ENCODE measurements around the gene HPX. TPM values are rescaled to one million over a fixed set of nuclear protein-coding genes. Genes with fewer than 3 reads are reported as not detected.

HPX gene, protein sequence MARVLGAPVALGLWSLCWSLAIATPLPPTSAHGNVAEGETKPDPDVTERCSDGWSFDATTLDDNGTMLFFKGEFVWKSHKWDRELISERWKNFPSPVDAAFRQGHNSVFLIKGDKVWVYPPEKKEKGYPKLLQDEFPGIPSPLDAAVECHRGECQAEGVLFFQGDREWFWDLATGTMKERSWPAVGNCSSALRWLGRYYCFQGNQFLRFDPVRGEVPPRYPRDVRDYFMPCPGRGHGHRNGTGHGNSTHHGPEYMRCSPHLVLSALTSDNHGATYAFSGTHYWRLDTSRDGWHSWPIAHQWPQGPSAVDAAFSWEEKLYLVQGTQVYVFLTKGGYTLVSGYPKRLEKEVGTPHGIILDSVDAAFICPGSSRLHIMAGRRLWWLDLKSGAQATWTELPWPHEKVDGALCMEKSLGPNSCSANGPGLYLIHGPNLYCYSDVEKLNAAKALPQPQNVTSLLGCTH
- total RNA-seq: 0.51 TPM in 1 of 2 replicates, not detected in the other

DNA sequence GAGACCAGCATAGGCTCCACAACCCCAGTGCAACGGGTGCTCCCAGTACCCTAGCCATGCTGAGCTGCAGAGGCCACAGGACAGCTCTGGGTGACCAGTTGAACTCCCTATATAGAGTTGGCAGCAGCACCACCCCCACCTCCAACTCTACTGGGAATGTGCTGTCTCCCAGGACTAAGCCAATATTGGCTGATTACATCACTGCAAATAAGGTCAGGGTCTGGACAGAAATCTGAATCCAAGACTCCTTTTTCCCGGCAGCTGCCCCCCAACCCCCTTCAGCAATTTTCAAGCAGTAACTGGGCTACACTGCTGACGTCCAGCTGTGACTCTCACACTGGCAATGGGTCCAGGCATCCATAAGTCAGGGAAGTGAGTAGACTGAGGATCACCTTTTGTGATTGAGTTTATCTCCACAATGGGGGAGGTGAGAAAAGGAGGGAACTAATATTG, at the start of gene HPX:
Gene HPX, minus strand, starts transcription at position 82 of the 453 bp plus-strand sequence. Its CDS starts 24 bp downstream, at position 58.
- intact Hi-C loops (cut with micrococcal nuclease): no loop called here

DNA sequence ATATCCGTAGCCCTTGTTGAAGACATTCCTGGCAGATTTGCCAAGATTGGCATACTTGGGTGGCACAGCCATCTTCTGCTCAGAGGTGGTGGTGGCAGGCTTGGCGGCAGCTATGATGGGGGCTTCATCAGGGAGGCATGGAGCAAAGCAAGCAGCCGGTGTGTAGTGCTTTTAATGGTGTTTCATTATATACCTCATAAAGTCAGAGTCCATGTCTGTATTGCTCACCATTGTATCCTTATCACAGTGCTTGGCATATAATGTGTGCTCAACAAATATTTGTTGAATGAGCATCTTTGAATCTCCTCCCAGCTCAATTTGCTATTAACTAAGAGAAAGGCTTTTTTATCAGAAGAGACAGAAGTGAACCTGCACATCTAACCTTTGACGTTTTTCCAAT, 48.5 kb upstream of the HPX start:
- intact Hi-C loops (cut with micrococcal nuclease): loop anchor here (10.0 kb wide), 1 partner anchor 435 kb away; the partner anchor contains the start of genes OR2D3 and ZNF215

DNA sequence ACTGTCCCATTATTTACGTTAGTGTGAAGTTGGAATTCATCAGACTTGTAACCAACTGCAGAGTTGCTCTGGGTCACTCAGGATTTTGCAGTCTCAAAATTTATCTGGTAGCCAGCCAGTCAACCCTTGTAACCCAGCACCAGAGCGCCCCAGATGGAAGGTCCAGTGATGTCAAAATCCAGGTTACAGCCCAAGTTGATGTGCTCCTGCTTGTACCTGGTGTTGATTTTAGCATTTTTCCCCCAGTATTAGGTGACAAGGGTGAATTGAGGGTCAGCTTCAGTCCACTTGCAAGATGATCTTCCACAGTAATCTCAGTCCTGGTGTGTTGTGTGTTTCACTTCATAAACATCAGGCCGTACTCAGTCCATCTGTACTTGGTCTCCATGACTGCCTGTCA, 48.0 kb upstream of the HPX start:
- intact Hi-C loops (cut with micrococcal nuclease): loop anchor here (10.0 kb wide), 1 partner anchor 436 kb away; the partner anchor contains the start of genes OR2D3 and ZNF215

DNA sequence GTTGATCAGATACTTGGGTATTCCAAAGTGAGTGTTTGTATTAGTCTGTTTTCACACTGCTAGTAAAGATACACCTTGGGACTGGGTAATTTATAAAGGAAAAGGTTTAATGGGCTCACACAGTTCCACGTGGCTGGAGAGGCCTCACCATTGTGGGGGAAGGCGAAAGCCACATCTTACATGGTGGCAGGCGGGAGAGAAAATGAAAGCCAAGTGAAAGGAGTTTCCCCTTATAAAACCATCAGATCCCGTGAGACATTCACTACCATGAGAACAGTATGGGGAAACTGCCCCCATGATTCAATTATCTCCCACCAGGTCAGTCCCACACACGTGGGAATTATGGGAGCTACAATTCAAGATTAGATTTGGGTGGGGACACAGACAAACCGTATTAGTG, 47.6 kb upstream of the HPX start:
- intact Hi-C loops (cut with micrococcal nuclease): loop anchor here (10.0 kb wide), 1 partner anchor 436 kb away; the partner anchor contains the start of genes OR2D3 and ZNF215

DNA sequence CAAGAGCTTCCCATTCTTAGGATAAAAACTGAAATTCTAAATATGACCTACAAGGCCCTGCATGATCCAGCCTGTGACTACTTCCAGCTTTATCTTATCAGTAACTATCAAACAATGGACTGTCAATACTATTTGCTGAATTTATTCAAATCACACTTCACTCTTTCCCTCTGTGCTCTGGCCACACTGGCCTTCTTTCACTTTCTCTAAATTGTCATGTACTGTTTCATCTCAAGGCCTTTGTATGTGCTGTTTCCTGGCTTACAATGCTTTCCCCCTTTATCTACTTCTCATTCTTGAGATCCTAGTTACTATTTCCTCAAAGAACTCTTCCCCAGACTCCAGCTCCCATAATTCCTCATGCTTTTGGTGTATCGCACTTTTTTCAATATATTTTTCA, 46.2 kb upstream of the HPX start:
- intact Hi-C loops (cut with micrococcal nuclease): loop anchor here (10.0 kb wide), 1 partner anchor 438 kb away; the partner anchor contains the start of genes OR2D3 and ZNF215

DNA sequence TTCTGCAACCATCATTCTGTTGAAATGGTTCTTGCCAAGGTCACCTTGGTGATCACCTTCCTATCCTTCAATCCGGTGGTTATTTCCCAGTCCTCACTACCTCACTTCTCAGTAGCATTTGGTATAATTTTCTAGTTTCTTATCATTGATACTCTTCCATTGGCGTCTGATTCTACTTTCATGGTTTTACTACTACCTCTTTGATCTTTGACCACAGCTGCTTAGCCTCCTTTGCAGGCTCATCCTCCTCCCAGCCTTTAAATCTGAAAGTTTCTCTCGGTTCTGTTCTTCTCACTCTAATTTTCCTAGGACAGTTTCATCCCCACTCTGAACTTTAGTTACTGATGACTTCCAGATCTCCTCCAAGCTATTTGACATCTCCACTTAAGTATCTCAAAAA, 45.5 kb upstream of the HPX start:
- intact Hi-C loops (cut with micrococcal nuclease): loop anchor here (10.0 kb wide), 1 partner anchor 439 kb away; the partner anchor contains the start of genes OR2D3 and ZNF215

DNA sequence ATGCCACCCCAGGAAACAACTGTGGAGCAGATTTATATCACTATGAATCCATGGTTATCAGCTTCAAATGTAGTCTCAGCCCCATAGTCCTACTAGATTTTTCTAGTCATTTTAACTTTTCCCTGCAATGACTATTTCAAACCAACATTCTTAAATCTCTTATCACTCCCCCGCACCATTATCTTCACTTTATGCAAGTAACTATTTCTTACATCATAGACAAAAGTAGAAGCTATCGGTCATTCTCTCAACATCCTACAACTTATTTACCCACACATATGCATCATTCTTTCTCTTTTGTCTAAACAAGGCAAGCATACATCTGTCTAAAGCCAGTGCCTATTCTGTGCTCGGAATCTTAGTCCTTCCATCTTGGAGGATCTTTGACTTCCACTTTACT, 44.9 kb upstream of the HPX start:
- intact Hi-C loops (cut with micrococcal nuclease): loop anchor here (10.0 kb wide), 1 partner anchor 439 kb away; the partner anchor contains the start of genes OR2D3 and ZNF215

DNA sequence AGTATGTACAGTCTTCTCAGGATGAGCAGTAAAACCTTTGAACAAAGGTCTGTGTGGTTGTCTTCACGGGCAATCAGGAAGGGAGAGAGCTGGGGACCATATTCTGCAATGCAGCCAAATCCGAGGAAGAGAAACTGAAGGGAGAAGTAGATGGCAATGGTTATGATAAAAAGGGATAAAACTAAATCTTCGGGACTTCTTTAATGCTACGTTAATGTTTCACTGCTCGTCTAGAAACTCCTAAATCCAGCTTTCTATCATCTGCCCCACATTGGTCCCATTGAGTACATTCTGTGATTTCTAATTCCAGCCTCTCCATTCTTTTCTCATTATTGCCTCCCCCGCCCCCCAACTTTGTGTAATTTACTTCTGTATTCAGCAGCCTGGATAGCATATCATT, 42.2 kb upstream of the HPX start:
- intact Hi-C loops (cut with micrococcal nuclease): loop anchor here (2.0 to 10.0 kb wide), 2 partner anchors 22 to 442 kb away; partner anchors contain the start of genes OR2D3 and ZNF215

DNA sequence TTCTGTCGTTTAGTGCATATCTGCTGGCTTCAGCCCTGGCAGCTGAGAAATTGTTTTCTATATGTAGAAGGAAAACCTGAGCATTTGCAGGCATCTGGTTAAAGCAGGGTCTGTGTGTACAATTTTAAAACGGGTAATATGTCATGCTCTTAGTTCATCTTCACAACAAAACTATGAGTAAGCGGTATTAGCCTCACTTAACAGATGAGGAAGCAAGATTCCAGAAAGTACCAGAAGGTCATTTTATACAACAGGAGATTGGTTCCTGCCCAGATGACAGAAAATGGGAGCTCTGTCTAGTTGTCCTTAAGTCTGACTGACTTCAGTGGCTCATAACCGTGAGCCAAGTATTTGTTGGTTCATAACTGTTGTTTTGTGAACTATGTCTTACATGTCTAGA, 41.7 kb upstream of the HPX start:
- intact Hi-C loops (cut with micrococcal nuclease): loop anchor here (2.0 to 10.0 kb wide), 2 partner anchors 22 to 442 kb away; partner anchors contain the start of genes OR2D3 and ZNF215

DNA sequence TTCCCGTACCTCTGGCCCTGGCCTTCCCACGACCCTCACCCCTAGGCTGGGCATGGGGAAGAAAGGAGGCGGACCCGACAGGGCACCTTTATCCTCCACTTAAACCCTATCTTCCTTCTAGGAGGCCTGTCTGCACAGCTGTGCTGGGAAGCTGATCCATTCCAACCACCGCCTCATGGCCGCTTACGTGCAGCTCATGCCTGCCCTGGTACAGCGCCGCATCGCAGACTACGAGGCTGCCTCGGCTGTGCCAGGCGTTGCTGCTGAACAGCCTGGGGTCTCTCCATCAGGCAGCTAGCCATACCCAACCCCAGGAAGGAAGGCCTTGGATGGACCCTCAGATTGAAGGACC, 41.1 kb upstream of the HPX start:
- intact Hi-C loops (cut with micrococcal nuclease): loop anchor here (1.0 to 10.0 kb wide), 18 partner anchors 9 to 857 kb away; partner anchors contain the start of genes APBB1, CAVIN3, FHIP1B and ILK

DNA sequence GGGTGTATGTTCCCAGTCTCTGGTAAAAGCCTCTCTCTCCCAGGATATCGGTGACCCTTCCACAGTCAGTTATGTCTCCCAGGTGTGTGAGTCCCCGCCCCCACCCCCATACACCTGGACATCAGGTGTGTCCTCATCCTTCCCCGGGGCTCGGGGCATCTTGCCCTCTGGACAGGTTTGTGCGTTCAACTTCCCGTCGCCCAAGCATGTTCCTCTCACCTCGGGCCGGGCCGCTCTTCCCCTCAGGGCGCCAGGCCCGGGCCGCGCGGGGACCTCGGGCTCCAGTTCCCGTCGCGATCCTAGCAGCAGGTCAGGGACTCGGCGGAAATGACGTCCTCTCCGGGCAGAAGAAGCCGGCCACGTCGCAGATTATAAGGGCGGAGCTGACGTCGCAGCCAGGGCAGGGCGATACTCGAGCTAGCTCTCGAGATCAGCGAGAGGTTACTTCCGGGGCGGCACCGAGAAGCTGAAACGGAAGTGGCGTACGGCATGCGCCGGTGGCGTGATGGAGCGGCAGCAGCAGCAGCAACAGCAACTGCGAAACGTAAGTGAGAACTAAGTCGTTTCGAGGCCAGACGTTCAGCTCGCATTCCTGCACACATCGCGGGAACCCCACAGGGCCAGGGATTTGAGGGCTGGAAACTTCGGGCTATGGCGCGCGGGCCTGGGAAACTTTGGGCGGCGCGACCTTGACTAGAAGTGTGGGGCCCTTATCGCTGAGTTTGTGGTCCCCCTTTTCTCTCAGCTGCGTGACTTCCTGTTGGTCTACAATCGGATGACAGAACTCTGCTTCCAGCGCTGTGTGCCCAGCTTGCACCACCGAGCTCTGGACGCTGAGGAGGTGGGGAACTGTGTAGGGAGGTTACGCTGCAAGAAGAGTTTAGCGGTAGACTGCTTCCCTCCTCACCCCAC, 40.5 kb upstream of the HPX start, which contains the start of the genes ARFIP2 and TIMM10B:
Gene ARFIP2, minus strand, starts transcription at position 320 of the 912 bp plus-strand sequence. CDS start 910 bp downstream, outside the sequence.
Gene TIMM10B, plus strand, starts transcription at position 490 of the 912 bp plus-strand sequence. Its CDS starts 16 bp downstream, at position 506.
- intact Hi-C loops (cut with micrococcal nuclease): loop anchor here (1.0 to 10.0 kb wide), 17 partner anchors 8 to 856 kb away; partner anchors contain the start of genes APBB1, CAVIN3, FHIP1B and ILK

DNA sequence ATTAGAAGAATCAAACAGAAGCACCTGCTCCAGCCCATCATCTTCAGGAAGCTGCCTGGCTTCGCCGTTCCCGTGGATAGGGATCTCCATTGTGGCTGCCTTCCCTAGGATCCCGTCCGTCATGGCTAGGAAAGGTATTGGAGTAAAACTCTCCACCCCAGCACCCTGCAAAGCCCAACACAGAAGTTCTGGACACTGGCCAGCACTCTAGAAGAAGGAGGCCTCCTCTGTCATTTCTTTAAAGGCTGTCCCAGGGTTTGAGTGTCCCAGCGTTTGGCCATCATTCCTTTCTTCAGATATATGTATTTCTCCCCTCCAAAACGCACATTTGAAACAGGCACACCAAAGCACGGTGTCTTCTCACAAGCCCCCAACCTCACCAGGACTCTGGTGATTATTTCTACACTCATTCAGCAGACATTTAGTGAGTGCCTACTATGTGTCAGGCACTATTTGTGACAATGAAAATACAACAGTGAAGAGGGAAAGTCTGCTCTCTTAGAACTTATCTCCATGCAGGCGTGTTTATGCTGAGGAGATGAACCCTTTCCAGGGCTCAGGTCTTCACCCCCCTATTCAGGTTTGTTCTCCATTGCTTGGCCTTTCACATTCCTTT, 39.6 kb upstream of the HPX start:
- intact Hi-C loops (cut with micrococcal nuclease): loop anchor here (2.0 to 10.0 kb wide), 4 partner anchors 38 to 444 kb away; partner anchors contain the start of genes CAVIN3, OR2D3 and ZNF215

DNA sequence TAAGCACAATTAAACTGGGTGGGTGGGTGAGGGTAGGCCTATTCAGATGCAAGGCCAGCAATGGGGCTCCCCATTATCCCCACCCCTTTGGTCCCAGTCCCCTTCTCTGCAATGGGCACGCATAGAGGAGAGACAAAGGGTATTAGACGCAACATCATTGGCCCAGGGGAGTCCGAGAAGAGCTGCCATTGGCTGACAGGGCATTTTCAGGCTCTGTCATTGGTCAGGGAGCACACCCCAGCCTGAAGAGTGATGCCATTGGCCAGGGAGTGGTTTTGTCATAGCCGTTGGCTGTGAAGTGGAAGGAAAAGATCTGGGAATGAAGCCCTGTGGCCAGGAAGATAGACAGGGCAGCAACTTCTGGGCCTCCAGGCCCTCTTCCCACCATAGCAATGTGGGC, 35.8 kb upstream of the HPX start:
- intact Hi-C loops (cut with micrococcal nuclease): loop anchor here (10.0 kb wide), 1 partner anchor 1038 kb away; the partner anchor contains the start of gene PPFIBP2

DNA sequence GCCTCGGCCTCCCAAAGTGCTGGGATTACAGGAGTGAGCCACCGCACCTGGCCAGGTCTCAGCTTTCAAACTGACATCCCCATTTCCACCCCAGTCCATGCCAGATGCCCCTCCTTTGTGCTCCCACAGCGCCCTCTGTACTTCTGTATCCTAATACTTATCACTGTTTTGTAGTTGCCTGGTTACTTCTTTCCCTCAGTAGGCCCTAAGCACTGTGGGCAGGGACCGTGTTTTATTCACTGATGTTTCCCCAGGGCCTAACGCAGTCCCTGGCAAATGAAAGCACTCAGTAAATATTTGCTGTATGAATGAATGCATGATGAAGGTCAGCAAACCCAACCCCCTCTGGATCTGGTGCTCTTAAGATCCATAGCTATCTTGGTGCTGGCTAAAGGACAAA, 35.1 kb upstream of the HPX start:
- intact Hi-C loops (cut with micrococcal nuclease): loop anchor here (10.0 kb wide), 1 partner anchor 1039 kb away; the partner anchor contains the start of gene PPFIBP2

DNA sequence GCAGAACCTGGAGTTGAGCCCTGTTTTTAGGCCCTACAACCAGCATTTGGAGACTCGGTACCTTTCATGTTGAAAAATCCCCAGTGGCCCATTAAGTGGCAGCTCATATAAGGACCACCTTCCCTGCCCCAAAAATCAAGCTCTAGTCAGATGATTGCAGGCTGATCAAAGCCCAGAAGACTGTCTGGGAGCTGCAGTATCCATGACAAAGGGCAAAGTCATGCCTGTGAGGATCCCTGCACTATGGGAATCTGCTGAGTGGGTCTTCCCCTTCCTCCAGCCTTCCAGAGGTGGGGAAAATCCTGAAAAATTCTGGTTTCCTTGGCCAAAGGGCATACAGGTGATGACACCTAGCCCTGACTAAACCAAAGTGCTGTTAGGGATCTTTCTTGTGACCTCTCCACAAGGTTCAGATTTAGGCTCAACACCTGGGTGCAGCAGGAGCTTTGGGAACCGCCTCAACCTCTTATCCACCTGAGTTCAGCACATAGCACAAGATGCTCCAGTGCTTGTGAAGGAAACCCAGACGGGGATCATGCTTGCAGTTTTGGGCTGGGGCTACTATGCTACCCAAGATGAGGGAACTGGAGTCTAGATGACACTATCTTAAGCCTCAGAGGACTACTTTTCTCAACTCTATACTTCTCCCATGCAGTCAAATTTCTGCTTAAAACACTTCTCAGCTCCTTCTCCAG, 34.2 kb upstream of the HPX start:
- intact Hi-C loops (cut with micrococcal nuclease): loop anchor here (1.0 to 10.0 kb wide), 2 partner anchors 85 to 1040 kb away; partner anchors contain the start of genes PPFIBP2 and SMPD1

DNA sequence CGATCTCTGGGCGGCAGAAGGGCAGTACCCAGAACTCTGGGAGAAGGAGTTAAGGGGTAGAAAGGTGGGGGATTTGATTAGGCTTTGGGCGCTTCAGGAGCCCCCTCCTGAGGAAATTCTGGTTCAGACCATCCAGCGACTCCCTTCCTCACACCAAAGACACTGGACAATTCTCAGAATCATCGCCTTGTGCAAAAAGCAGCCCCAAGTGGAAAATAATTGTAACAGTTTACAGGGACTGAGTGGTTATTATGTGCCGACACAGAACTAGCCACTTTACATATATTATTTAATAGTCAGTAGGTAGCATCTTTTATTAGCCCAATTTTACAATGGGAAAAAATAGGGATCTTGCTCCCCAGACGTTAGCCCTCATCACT, 33.6 kb upstream of the HPX start:
- intact Hi-C loops (cut with micrococcal nuclease): loop anchor here (1.0 to 10.0 kb wide), 2 partner anchors 84 to 1040 kb away; partner anchors contain the start of genes PPFIBP2 and SMPD1

DNA sequence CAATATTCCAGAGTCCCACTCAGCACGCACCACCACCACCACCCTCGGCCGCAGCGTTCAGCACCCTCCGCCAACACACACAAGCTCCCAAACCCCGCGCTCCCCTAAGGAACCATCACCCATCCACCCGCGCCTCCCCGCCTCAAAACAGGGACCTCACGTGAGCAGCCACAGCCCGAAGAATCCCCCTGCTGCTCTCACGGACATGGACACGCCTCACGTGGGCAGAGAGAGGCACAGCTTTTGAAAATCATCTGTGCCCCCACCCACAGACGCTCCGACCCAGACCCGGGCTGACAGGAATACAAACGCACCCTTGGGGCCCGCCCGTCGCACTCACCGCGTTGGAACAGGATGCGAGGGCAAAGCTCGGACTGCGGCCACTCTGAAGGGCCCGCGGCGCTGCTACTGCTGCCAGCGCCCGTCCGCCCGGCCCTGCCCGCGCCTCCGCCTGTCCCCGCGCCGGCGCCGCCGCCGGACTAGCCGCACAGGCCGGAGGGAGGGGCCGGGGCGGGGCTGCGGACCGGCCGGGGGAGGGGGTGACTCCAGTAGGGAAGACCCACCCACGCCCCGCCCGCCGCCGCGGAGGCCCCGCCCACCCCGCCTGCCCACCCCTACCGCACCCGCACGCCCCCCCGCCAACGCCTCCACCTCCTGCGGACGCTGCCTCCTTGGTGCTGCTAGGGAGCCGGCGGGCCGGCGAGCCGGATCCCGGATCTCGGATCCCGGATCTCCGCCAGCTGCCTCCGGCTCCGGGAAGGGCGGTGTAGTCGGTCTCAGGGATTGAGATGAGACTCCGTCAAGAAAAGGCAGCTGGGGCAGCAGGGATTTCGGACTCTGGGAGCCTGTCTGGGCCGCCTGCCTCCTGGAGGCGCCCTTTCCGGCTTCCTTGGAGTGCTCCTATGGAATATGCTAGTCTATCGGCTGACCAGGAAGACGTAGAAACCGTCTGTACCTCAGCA, 32.9 kb upstream of the HPX start, which contains the start of gene TRIM3:
Gene TRIM3, minus strand, starts transcription at position 491 of the 962 bp plus-strand sequence. CDS start 8,246 bp downstream, outside the sequence.
- intact Hi-C loops (cut with micrococcal nuclease): loop anchor here (1.0 to 10.0 kb wide), 4 partner anchors 8 to 1041 kb away; partner anchors contain the start of genes ARFIP2, FHIP1B, PPFIBP2 and SMPD1

DNA sequence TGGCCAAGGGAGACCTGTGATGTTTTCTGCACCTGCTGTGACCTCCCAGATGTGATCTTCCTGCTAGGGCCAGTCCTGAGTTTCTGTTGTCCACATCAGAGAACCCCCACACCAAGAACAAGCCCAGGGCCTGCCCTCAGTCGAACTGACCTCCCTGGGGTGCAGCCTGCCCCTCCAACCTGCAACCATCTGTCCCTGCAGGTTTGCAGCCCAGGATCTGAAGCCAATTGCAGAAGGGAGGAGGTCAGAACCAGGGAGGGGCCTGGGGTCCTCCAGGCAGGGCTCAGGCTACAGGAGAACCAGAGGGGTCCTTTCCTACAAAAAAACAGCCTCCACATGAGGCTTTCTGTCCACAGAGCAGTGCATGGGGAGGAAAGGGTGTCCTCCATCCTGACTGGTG, 32.1 kb upstream of the HPX start:
- intact Hi-C loops (cut with micrococcal nuclease): loop anchor here (1.0 to 10.0 kb wide), 4 partner anchors 8 to 1042 kb away; partner anchors contain the start of genes ARFIP2, FHIP1B, PPFIBP2 and TIMM10B

All from T-helper 1 cell treated with Interleukin-12 subunit alpha and Interleukin-12 subunit beta and Interleukin-4 antibody, amounts not matched to agents 30 ng/mL and 1 ng/mL, for 36 hours (primary cell).